GM18517 (cell line): ENCODE measurements around the gene GABRB2.

Experiments
- ATAC-seq: cut with Tn5 transposase; IDR thresholded peaks from one replicate; pipeline ENCODE4 v1.9.1; 2021; ENCODE audit warnings: mild to moderate bottlenecking, moderate library complexity; ENCODE audit not compliant: unreplicated experiment

Gene GABRB2

DNA sequence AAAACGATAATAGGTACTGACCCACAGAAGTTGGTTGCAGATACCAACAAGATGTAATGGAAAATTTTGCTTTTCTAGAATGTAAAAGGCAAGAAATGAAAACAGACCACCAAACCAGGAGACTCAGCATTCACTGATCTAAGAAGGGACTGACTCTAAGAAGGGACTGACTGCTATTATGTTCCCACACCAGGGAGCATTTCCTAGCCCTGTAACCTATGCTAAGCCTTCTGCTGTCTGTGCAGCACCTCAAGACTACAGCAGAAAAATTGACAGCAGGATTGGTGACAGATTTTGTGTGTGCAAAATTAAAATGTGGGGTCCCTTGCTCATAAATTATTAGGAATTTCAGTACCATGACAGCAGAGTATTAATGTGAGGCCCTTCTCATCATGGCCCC is 154.8 kb downstream of the GABRB2 start:
- no peak for ATAC-seq

DNA sequence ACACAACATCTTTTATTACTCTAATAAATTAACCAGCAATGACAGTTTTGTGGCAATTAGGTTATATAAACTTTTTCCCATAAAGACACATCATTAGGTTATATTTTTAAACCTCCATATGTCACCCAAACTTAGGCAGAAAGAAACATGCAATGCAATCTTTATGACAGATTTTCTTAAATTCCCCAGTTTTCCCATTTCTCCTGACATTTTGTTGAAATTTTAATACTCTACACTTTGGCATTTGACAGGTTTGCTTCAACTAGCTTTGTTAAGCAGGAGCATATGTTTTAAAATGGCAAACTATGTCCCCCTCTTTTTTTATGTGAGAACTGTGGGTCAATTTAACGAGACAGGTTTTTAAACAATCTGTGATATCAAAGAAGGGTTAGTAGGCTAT is 155.5 kb downstream of the GABRB2 start:
- no peak for ATAC-seq

DNA sequence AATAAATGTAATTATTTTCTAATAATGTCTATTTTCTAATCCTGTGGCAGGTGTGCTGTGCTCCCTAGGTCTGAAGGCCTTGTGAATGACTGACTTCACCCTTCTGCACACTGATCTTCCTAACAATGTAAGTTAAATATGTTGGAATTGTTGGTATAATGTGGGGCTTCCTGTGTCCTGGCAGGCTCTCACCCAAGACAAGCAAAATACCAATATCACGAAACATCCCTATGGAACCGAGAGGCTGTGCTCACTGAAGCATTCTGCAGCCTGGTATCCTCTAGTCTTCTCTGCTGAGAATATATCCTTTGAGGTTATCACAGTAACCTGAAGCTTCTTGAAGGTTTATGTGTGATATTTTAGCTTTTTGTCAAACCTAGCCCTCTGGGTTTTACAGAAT is 159.4 kb downstream of the GABRB2 start:
- ATAC-seq = no peak

DNA sequence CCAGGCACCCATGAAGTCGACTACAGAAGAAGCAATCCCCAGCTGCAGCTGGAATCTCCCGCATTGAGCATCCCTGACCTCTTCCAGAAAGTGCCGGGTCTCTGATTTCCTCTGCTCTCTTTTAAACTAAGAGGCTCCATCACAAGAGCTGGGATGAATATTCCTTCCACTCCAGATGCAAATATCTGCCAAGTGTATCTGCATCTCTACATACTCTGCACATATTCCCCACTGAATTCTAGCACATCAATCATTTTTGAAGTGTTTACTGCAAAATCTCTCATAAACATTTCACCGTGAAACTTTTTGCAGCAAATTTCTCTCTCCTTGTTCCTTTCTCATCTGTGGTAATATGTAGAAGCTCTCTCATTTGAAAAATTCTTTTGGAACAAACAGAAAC is 161.5 kb downstream of the GABRB2 start:
- ATAC-seq = no peak

DNA sequence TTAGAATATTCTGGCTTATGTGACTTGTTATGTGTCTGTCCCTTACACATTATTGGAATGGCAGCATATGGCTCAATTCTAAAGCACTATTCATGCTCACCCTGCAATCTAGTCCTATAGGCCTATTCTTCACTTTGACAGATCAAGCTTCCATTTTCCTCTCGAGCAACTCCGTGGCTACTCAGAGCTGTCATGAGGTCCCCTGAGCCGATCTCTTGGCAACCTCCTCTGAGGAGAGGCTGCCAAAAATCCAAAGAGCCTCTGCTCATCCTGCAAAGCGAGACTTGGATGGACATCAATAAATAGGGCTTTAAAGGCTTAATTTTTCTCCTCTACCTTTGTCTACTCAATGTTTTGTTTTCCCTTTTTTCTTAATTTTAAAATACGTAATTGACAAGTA is 163.8 kb downstream of the GABRB2 start:
- no peak for ATAC-seq

DNA sequence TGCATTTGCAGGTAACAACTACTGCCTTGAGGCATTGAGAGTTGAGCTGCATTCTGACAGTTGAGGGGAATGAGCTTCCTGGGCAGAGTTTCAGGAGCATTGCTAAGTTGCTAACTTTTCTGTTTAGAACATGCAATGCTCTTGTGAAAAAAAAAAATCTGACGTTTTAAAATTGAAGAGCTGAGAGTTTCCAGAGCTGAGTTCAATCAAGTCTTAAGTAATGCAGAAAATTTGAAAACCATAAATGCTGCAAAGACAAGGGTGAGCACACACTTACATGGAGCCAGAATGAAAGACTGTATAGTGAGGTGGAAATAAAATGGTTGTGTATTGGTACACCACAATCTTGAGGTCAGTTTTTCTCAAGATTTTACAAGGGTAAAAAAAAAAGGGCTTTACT is 166.0 kb downstream of the GABRB2 start:
- no peak for ATAC-seq

DNA sequence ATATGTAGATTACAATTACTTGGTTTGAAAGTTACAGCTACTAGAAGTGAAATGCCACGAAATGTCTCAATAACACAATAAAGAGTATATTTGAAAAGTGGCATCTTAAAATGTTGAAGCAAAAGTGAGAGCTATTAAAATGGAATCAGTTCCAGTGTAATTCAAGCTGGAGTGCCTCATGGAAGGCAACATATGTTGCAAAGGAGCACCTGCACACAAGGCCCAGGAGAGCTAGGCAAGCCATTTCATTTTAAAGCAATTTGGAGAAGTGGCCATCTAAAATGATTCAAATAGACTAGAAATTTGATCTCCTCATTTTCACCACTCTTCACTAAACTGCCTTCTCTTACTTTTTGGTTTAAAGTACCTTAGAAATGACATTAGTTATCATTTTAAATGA is 167.8 kb downstream of the GABRB2 start:
- no peak for ATAC-seq

DNA sequence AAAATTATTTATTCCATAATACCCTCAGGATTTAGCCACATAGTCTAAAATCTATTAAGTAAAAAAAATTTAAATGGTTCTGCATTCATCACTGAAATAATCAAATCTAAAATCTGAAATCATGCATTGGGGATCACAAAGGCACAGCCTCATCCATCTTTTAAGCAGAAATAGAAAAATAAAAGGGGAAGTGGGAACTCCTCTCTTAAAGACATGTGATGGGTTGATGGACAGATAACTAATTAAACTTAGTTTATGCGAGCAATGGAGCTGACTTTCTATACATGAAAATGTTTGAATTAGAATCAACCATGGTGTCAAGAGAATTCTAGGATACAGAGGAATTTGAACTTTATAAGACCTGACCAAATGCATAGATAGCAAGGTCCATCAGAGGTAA is 170.5 kb downstream of the GABRB2 start:
- no peak for ATAC-seq

DNA sequence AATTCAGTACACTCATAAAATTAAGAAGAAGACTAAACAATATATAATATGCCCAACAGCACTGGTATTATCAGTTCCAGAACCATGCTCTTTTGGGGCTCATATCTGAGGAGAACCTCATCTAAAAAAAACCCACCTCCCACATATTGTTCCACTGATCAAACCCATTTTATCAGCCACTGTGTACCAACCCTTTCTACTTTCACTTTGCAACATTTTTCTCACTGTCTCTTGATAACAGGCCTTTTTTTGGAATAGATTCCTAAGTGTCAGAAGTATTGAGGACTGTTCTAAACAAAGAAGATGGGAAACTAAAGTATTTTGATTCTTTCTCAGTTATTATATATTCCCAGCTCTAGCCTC is 173.2 kb downstream of the GABRB2 start:
- no peak for ATAC-seq

DNA sequence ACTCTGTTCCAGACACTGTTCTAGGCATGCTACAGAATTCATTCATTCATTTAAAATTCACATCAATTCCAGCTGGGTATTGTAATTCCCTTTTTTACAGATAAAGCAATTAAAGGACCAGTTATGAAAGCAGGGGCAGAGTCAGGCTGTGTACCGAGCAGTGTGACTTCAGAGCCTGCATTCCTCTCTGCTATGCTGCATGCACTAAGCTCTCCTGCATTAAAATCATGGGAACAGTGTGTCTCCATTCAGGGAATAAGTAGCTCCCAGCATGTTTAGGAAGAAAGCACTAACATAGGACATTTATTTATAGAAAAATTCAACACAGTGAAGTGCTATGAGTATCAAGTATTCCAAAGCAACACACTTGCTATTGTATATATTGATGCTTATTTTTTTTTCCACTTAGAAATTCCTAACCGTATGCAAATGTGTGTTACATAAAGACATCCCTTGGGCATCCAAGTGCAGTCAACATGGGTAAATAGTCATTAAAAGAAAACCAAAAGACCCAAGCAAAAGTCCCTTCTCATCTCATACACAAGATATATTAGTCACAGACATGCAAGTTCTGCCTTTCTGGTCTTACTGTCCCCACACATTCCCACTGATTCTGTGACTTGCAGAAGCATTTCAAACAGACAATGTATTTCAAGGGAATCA is 173.7 kb downstream of the GABRB2 start:
- no peak for ATAC-seq

DNA sequence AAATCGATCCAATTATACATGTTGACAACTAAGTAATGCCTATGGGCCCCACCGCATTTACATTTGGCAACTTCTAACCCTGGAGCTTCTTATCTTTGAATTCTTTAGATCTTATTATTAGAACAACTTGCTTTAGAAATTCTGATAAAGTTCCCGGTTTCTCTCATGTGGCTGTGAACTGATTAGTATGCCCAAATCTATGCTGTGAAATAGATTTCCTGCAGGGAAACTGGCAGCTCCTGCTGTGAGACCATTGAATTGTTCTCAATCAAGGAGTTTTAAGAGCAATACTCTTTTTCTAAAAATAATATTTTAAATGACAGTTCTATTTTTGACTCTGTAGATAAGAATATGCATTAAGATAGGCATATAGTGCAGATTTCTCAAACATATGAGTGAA is 177.5 kb downstream of the GABRB2 start:
- ATAC-seq = no peak

DNA sequence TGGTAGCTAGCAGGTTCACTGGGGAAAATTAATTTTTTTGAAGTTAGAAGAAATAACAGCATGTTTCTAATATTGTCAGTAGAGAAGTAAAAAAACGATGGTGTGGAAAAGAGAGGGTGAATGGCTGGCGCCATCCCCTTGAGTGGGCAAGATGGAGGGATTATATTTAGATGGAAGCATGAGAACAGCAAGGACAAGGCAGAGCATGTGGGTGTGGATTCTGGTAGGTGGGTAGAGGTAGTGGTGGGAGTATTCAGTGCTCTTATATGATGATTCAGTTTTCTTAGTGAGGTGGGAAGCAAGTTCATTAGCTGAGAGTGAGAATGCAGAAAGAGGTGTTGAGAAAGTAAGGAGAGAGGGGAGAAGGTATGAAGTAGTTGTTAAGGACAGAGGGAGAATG is 188.1 kb downstream of the GABRB2 start:
- no peak for ATAC-seq

DNA sequence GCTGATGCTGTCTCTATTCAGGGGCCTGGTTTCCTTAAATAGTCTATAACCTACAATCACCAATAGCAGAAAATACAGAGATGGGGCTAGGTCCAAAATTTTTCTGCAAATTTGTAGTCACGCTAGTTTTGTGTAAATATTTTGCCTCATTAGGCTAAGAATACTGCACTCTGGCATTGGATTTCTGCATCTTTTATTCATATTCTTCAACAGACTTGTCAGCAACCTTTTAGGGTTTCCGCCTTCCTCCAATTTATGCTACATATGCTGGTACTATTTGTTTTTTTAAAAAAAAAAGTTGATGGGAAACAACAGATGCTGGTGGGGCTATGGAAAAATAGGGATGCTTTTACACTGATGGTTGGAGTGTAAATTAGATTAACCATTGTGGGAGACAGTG is 202.3 kb downstream of the GABRB2 start:
- no peak for ATAC-seq

DNA sequence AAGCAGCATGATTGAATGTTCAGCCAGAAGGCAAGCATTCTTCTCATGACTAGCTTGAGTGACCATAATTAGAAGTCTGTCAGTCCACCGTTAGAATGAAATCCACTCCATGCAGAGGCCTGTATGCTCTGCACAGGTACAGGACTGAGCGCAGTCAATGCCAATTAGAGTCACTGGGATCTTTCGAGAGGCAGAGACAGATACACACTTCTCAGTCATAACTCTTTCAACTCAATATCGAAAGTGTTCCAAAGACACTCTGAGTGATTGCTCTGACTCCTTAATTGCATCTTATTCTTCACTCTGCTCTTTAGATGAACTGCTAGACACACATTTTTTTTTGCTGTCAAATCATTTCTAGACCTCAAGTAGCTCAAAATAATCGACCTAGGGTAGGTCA is 203.6 kb downstream of the GABRB2 start:
- ATAC-seq = no peak

DNA sequence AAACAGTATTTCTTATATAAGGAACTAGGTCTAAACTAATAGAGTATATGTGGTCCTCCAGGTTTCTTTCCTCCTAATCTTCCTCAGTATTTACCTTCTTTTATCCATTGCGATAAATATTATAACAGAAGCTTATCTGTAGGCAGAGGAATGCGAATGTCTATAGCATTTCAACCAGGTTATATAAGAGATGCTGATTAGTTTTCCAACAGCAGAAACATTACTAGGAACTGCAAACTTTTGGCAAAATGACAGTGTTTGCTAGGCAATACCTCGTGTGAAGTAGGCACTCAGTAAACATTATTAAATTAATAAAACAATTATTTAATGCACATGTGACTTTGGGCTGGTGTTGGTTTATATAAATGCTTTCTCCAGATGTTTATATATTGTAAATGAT is 206.5 kb downstream of the GABRB2 start:
- ATAC-seq = no peak

DNA sequence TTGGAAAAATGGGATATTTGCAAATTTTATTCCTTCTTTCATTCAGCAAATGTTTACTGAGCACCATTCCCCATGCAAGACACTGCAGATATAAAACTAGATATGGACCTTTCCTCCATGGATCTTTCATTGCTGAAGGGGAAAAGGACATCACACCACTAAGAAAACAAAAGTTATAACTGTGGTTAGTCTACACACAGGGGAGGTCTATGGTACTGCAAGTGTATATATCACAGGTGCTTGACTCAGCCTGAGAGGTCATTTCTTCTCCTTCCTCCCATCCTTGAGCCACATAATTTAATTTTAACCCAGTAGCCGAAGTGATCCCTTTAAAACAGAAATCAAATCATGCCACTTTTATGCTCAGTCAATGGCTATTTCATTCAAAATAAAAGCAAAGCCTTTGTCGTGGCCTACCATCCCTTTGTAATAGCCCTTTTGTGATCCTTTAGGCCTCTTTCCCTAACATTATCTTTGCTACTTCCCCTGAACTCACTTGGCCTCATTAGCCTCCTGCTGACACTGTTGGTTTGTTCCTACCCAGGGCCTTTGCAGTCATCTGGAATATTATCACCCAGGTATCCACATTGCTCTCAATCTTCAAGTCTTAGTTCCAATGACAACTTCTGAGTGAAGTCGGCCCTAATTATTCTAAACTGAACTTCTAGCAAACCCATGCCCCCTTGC is 213.2 kb downstream of the GABRB2 start:
- no peak for ATAC-seq

DNA sequence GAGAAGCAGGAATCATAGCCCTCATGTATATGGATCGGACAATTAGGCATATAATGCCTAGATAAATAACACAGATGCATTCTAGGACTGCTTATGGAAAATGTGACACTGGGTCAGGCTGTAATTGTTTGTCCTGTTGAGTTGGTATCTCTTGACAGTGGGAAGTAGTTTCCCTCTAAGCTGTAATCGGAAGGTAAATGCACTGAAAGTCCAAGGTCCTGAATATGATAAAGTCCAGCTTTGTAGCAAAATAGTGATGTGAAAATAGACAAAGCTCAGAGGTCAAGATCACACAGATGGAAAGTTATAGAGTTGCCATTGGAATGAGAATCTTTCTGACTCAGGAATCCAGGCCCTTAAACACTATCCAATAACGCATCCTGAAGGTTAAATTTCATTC is 214.2 kb downstream of the GABRB2 start:
- no peak for ATAC-seq

DNA sequence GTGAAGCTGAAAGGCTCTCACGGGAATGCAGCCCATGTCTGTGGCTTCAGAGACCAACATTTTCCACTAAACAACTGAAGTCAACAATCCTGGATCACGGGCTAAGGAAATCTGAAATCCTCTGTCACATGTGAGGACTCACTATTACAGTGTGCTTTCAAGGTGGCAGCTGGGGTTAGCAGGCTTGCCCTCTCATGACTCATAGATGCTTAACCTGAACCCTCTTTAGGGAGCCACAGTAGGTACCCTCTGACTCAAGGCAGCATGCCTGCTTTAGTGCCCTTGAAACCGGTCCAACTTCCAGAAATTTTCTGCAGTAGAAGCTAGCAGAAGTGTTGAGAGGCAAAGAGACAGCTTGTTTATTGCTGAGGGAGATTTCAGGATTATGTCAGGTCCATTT is 232.5 kb downstream of the GABRB2 start:
- ATAC-seq = no peak

DNA sequence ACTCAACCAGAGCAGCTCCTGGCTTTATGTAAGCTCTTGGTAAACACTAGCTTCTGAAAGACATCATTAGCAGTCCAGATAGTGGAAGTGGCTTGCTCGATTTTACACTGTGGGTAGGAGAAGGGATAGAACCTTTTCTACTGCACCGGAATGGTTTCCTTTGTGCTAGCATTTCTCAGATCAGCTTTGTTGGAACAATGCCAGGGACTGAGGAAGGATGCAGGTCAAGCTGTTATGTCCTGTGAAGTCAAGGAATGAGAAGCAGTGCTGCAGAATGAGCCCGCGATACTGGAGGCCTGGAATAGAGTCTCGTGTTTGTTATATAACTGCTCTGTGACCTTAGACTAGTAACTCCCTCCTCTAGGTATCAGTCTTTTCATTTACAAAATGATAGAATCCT is 233.6 kb downstream of the GABRB2 start:
- no peak for ATAC-seq

DNA sequence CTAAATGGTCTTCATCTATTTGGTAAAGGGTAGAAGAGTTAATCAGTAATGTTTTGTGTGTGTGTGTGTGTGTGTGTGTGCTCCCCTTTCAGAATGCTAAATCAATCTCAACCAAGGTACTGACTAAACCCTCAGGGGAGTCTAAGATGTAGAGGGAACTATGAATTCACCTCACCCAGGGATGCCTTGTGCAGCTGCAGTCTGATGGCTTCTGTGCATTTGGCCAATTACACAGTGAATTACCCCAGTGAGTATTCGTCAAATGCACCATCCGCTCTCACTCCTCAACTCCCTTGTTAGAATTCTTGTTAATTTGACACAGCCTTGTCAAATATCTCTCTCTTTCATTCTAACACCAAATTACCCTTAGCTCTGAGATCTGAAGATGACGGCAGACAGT is 234.6 kb downstream of the GABRB2 start:
- no peak for ATAC-seq

DNA sequence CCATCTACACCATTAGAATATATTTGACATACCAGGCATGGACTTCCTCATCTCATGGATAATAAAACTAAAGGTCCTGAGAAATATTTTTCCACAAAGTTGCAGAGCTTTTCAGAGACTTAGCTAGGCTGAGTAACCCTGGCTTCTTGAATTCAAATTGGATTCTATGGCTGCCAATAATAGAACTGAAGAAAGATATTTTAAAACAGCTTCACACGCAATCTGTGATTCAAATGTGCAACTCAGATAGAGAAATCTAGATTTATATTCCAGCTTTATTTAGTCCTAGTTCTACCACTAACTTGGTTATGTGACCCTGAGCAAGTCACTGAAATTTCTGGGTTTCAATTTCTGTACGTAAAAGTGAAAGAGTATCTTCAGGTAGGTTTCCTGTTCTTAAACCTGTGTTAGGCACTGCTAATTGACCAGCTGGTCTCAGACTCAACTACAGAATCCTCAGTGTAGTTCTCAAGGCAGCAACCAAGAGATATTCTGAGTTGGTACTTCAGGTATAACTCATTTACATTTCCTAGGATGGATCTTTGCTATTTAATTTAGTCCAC is 235.3 kb downstream of the GABRB2 start:
- peak; percentile 84 for ATAC-seq

DNA sequence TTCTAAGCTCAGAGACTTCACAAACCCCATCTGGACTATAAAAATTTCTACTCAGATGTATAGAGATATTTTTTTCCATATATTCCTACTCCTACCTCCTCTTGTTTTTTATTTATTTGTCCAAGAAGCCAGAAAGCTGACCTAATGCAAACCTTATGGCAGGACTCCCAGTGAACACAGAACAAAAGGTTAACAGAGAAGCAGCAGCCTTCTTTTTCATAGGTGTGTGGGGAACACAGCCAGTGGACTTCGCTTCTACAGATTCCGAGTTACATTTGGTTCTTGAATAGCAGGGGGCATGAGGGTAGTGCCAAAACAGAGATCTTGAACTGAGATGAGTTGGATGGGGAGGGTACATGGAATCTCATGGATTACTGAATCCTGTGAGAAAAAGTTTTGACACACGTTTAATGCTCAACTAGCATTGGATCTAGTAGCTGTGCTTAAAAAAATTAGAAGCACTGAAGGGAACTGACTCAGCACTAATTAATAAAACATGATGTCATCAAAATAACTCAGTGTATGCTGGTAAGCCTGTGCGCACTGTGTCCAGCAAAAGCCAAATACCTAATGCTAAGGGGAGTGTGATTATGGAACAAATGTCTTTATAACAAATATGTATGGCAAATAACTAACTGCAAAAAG is 240.1 kb downstream of the GABRB2 start:
- no peak for ATAC-seq
